Activated CD4-positive, CD25-positive, alpha-beta regulatory T cell treated with anti-CD3 and anti-CD28 coated beads, Interleukin-2, amount 50 U/mL, for 16 hours (primary cell): Measurements from ENCODE around the gene CRYBA4.

Source experiments
- DNase-seq: peaks from one replicate; pipeline ENCODE4 v3.0.0-alpha.2; 2020; ENCODE audit warnings: low read depth, low spot score

The CRYBA4 gene

DNA sequence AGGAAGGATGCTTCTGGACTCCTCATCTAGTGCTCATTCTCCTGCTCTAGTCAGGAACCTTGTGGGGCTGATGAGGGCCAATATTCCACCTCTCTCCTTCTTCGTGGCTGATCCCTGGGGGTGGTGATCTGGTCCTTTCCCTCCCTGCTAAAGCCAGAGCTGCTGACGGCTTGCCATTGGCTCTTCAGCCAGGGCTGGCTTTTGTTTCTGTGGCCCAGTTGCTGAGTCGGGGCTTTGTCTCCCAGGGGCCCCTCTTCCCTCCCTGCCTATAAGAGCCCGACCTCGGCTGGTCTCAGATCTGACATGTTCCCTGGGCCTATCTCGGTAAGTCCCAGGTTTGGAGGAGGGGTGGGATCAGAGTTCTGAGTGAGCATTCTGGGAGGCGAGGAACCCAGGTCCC lies at the start of gene CRYBA4:
CRYBA4 (plus strand) TSS at position 301 of the 400 bp plus-strand sequence. CDS start 634 bp downstream, outside the sequence.
- DNase-seq, result no peak

DNA sequence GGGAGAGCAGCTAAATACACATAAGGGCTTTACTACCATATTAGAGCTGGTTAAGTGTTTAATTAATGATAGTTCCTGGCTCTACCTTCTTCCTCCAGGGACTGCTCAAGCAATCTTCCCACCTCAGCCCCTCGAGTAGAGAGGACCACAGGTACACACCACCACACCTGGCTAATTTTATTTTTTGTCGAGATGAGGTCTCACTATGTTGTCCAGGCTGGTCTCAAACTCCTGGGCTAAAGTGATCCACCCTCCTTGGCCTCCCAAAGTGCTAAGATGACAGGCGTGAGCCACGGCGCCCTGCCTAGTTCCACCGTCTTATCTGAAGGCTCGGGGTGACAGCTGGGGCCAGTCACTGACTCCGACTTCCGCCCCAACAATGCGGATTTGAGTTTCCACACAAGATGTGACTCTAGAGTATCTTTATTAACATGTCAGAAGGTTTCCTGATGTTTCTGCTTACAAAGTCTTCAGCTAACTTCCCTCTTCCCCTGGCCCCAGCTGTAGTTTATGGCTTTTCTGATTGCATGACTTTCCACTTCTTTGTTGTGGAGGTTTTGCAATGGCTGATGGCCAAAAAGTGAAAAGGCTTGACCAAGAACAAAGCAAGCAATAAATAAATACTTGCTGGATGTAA lies 48.6 kb upstream of the CRYBA4 start:
- DNase-seq, result no peak

- no peak for DNase-seq
These were observed 47.6 kb upstream of the CRYBA4 start for GRCh38 chr22:26574001-26574723.

- no peak for DNase-seq
These were observed 45.6 kb upstream of the CRYBA4 start for GRCh38 chr22:26576026-26576680.

GRCh38 chr22:26577081-26577480 lies 44.7 kb upstream of the CRYBA4 start:
- no peak for DNase-seq

DNA sequence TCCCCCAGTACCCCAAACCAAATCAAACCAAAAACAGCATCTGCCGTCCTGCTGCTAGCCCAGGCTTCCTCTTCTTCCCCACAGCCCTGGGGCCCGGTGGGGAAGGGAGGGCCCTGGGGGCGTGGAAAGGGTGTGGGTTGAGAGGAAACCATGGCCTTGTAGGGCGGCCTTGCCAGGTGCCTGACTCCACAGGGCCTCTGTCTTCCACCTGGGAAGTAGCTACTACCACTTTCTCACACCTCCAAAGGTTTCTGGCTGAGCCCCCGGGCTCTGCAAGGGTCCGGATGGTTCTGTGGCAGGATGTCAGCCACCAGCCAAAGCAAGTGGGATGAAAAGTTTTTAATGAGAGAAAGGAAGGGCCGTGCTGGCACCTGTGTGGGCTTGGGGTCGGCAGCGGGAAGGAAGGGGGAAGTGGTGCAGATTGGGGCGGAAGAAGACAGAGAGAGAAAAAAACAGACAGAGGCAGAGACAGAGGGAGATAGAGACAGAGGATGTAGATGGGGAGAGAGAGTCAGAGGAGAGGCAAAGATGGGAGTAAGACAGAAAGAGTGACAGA lies 42.4 kb upstream of the CRYBA4 start:
- no peak for DNase-seq

- DNase-seq, result no peak
These were observed 41.4 kb upstream of the CRYBA4 start for GRCh38 chr22:26580240-26580962.

GRCh38 chr22:26581026-26581425 lies 40.7 kb upstream of the CRYBA4 start:
- no peak for DNase-seq

DNA sequence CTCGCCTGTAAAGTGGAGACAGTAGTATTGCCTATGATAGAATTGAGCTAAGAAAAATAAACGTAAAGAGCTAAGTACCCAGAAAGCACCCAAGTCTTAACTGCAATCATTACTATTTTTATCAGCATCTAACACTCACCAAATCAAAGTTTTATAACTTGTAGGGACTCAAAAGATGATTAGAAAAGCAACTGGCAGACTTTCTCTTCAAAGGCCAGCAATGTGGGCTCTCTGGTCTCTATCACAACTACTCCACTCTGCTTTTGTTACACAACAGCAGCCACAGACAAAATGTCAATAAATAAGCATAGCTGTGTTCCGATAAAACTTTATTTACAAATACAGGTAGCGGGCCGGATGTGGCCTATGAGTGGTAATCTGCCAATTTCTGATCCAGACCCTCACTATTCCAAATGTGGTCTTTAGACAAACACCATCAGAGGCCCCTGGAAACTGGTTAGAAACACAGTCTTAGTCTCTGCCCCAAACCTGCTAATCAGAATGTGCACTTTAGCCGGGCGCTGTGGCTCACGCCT lies 40.1 kb upstream of the CRYBA4 start:
- no peak for DNase-seq

- no peak for DNase-seq
These were observed 37.8 kb upstream of the CRYBA4 start for GRCh38 chr22:26584010-26584409.

GRCh38 chr22:26585104-26585790 lies 36.5 kb upstream of the CRYBA4 start:
- no peak for DNase-seq

DNA sequence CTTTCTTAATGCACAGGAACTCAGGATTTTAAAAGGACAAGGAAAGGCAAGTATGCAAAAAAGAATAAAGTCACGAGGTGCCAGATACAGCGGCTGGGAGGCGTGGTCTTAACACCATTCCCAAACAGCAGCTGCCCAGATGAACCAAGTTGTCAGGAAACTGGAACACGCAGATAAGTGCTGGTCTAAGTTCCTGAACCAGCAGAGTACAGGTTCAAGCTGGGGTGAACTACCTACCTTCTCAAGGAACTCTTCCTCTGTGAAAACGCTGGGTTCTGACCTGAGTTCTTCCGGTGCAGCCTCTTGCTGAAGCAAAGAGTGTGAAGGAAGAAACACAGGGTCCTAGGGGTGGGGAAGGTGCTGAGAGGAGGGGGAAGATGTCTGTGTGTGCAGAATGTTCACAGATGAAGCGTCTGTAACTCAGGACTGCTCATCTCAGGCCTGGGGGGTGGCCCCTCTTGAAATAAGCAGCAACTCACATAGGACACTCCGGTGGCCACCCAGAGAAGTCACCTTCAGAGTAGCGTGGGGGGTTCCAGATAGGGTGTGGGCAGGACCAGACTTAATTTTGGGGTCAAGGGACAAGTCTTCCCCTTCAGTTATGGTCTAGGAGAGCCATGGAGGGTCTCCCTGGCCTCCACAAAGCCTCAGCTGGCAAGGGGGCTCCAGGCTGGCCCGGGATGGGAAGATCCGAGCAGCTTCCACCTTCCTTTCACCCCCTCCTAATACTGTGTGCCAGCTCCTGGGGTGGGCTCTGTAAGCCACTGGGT lies 35.0 kb upstream of the CRYBA4 start:
- DNase-seq, result no peak

GRCh38 chr22:26587991-26588613 lies 33.7 kb upstream of the CRYBA4 start:
- no peak for DNase-seq

GRCh38 chr22:26588729-26589366 lies 32.9 kb upstream of the CRYBA4 start:
- DNase-seq, result no peak

- DNase-seq, result no peak
These were observed 32.4 kb upstream of the CRYBA4 start for GRCh38 chr22:26589367-26589844.

- peak; percentile 64 for DNase-seq
These were observed 31.7 kb upstream of the CRYBA4 start, which contains the start of gene TPST2 for GRCh38 chr22:26589845-26590736. Gene TPST2 (minus strand): TSS chr22:26590132. CDS start chr22:26541630, 48,502 bp downstream.

- DNase-seq, result no peak
These were observed 29.3 kb upstream of the CRYBA4 start for GRCh38 chr22:26592421-26592891.

DNA sequence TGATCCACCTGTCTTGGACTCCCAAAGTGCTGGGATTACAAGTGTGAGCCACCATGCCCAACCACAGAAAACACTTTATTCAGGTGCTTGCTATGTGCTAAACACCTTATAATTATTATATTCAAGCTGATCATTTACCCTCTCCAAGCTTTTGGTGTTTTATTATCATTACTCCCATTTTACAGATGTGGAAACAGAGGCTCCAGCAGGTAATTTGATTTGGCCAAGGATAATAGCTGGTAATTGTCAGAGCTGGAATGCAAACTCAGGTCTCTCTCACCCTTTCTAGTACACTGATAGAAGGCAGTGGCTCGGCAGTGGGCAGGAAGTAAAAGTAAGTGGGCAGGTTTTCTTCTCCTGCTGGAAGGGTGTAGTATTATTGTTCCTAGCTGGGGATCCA lies 28.0 kb upstream of the CRYBA4 start:
- no peak for DNase-seq
